Gastroesophageal sphincter (tissue), 4 donors: Measurements from ENCODE around the gene CASQ1. TPM values are rescaled to one million over a fixed set of nuclear protein-coding genes. Genes with fewer than 3 reads are reported as not detected.

Experiments
- ATAC-seq: fragments of 150-250 bp; one replicate; pipeline ENCODE4 v1.9.1; 2016; ENCODE audit warnings: mild to moderate bottlenecking, moderate library complexity
- H3K27ac ChIP-seq, 4 donors: fragments of 200-600 bp; sonication (generic) in 3 of 4; 1 replicate in 3 of 4; 2 replicates in 1 of 4; pipeline ENCODE4 v1.5.1; 2016 to 2019
- H3K27me3 ChIP-seq: fragments of 200-600 bp; sonication (generic); one replicate; pipeline ENCODE4 v1.5.1; 2019
- H3K36me3 ChIP-seq, 2 donors: fragments of 200-600 bp; sonication (generic); one replicate each; pipeline ENCODE4 v1.5.1; 2019; ENCODE audit warnings: control low read depth in 1 of 2
- H3K4me1 ChIP-seq, 3 donors: fragments of 200-600 bp; sonication (generic); 1 replicate in 2 of 3; 2 replicates in 1 of 3; pipeline ENCODE4 v1.5.1; 2016 to 2019; ENCODE audit warnings: control low read depth in 2 of 3
- H3K4me3 ChIP-seq, 2 donors: fragments of 200-600 bp; sonication (generic); one replicate each; pipeline ENCODE4 v1.5.1; 2019; ENCODE audit warnings: mild to moderate bottlenecking in 1 of 2, moderate library complexity in 1 of 2
- H3K9me3 ChIP-seq, 3 donors: fragments of 200-600 bp; sonication (generic); one replicate each; pipeline ENCODE4 v1.5.1; 2017 to 2019; ENCODE audit warnings: control low read depth in 2 of 3
- EP300 ChIP-seq: sonication (generic); formaldehyde crosslinking; IDR thresholded peaks from one replicate; pipeline ENCODE4 v1.6.1; 2017; ENCODE audit warnings: antibody characterized with exemption, mild to moderate bottlenecking
- POLR2A ChIP-seq, 2 donors: fragments of 450-650 bp; IDR thresholded peaks; one replicate each; pipeline ENCODE4 v1.6.1; 2017; ENCODE audit warnings: antibody characterized with exemption in 2 of 2, mild to moderate bottlenecking in 2 of 2, moderate library complexity in 1 of 2
- POLR2AphosphoS5 ChIP-seq: sonication (generic); formaldehyde crosslinking; IDR thresholded peaks from one replicate; pipeline ENCODE4 v1.6.1; 2017; ENCODE audit warnings: antibody characterized with exemption
- WGBS, 2 donors: methylation state at CpG; one replicate each; pipeline ENCODE4 v1.1.5; 2018; ENCODE audit warnings: low coverage in 1 of 2; 5-methylcytosine and 5-hydroxymethylcytosine counted together
- total RNA-seq, 4 donors: library from RNA; depleted of rRNA; stranded (reverse); fragments of >200 nt; gene quantifications; one replicate each; pipeline ENCODE4 v1.1.0, GENCODE V29; 2016
- TF ChIP-seq, protein P1 (sequence below), 4 experiments: fragments of 200-600 bp in 2 of 4; fragments of 450-650 bp in 2 of 4; sonication (generic) in 1 of 4; IDR thresholded peaks; one replicate each; pipeline ENCODE4 v1.5.1; 2017 to 2019; ENCODE audit warnings: antibody characterized with exemption in 4 of 4, mild to moderate bottlenecking in 2 of 4, moderate library complexity in 2 of 4

The CASQ1 gene
- total RNA-seq, 4 donors from 2014 or later = 1.3 to 8.8 (median 2.2) TPM

DNA sequence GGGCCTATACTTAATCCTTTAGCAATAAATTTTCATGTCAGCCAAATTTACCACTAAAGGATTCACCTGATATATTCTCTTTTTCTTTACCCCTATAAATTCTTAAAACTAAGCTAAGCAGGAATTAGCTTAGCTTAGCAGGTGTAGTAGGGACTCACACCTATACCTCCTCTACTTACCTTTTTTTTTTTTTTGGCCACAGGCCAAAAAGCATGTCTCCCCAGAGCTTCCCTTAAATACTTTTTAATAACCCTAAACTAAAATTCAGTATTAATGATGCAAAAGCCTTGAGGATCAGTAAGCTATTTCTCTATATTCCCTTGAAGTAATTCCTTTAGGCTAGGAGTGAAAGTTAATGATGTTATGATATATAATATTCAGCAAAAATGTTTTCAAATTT lies 38.1 kb downstream of the CASQ1 start:
- no peak for TF ChIP-seq POLR2AphosphoS5
- TF ChIP-seq EP300 = no peak
- TF ChIP-seq, protein P1, sequence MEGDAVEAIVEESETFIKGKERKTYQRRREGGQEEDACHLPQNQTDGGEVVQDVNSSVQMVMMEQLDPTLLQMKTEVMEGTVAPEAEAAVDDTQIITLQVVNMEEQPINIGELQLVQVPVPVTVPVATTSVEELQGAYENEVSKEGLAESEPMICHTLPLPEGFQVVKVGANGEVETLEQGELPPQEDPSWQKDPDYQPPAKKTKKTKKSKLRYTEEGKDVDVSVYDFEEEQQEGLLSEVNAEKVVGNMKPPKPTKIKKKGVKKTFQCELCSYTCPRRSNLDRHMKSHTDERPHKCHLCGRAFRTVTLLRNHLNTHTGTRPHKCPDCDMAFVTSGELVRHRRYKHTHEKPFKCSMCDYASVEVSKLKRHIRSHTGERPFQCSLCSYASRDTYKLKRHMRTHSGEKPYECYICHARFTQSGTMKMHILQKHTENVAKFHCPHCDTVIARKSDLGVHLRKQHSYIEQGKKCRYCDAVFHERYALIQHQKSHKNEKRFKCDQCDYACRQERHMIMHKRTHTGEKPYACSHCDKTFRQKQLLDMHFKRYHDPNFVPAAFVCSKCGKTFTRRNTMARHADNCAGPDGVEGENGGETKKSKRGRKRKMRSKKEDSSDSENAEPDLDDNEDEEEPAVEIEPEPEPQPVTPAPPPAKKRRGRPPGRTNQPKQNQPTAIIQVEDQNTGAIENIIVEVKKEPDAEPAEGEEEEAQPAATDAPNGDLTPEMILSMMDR (IDR thresholded peaks at IDR 0.05) = no peak
- no peak for TF ChIP-seq POLR2A (IDR thresholded peaks at IDR 0.05)
- Histone ChIP-seq H3K9me3 (no peaks in the 10 kb centered on the region), H3K4me3 (no peak overlapping the region), H3K36me3 (peaks cover 16 to 100% of the 10 kb centered on the region in 2 donors), H3K27me3 (no peaks in the 10 kb centered on the region), H3K4me1 (no peaks in the 10 kb centered on the region), H3K27ac (no peak overlapping the region)
- ATAC-seq = no peak

DNA sequence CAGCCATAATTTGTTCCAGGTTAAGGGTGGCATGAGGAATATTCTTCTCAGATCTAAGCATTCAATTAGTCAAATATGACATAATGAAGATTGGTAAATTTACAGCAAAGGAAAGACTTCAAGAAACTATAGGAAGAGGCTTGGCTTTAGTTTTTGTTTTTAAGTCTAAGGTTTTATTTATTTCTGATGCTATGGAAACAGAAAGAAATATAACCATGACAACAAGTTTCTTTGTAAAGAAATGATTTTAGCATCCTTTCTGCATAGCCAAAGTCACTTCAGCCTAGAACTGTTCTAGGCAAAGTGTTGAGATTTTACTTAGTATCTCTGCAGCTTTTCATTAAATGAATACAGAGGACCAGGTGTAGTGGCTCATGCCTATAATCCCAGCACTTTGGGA lies 42.5 kb downstream of the CASQ1 start:
- Histone ChIP-seq H3K36me3 (peaks cover 13 to 96% of the 10 kb centered on the region in 2 donors), H3K4me1 (peaks cover 0 to 7% (median 0%) of the 10 kb centered on the region in 3 donors), H3K9me3 (no peaks in the 10 kb centered on the region), H3K27me3 (no peaks in the 10 kb centered on the region), H3K27ac (no peak overlapping the region), H3K4me3 (no peak overlapping the region)
- no peak for ATAC-seq
- TF ChIP-seq EP300 (no peak), POLR2A (IDR thresholded peaks at IDR 0.05) (no peak), POLR2AphosphoS5 (no peak)
- TF ChIP-seq, protein P1 (IDR thresholded peaks at IDR 0.05) = no peak

DNA sequence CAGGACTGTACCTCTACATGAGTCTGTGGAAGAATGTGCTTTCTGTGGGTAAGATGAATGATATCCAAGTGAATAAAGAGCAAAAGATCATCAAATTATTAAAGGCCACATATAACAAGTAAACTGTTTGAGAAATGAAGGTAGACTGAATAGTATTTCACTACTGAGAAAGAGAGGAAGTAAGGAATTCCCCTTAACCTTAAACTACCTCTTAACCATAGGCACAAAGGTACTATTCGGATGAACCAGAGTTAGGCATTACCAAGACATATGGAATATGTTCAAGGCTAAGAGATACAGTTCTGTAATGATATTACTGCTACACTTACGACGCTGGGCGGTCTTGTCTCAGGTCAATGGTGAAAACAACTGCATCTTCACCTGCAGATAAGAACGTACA lies 46.4 kb downstream of the CASQ1 start:
- WGBS, 2 donors = 83% methylated on average over 5 of the region's 5 CpGs
- H3K27me3 ChIP-seq = no peaks in the 10 kb centered on the region
- H3K27ac ChIP-seq = no peak overlapping the region
- peaks cover 0 to 7% (median 0%) of the 10 kb centered on the region in 3 donors for H3K4me1 ChIP-seq
- H3K36me3 ChIP-seq = peaks cover 15 to 96% of the 10 kb centered on the region in 2 donors
- no peaks in the 10 kb centered on the region for H3K9me3 ChIP-seq
- H3K4me3 ChIP-seq = no peak overlapping the region
- TF ChIP-seq POLR2A (IDR thresholded peaks at IDR 0.05) (no peak), EP300 (no peak), POLR2AphosphoS5 (no peak)
- TF ChIP-seq, protein P1 (IDR thresholded peaks at IDR 0.05) = no peak
- no peak for ATAC-seq

DNA sequence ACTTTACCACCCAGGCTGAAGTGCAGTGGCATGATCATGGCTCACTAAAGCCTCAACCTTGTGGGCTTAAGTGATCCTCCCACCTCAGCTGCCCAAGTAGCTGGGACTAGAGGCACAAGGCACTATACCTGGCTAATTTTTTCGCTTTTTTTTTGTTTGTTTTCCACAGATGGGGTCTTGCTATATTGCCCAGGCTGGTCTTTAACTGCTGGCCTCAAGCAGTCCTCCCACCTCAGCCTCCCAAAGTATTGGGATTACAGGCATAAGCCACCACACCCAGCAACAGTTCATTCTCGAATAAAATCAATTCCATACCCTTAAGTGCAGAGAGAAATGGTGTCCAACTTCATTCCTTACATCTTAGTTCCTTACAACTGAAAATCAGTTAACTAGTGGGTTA lies 47.2 kb downstream of the CASQ1 start:
- H3K4me3 ChIP-seq = no peak overlapping the region
- 88 to 93% methylated on average over 2 of the region's 2 CpGs for WGBS, 2 donors
- no peak for ATAC-seq
- H3K27ac ChIP-seq = no peak overlapping the region
- TF ChIP-seq, protein P1 (IDR thresholded peaks at IDR 0.05) = no peak
- TF ChIP-seq EP300 = no peak
- no peak for TF ChIP-seq POLR2A (IDR thresholded peaks at IDR 0.05)
- no peak for TF ChIP-seq POLR2AphosphoS5
- peaks cover 15 to 96% of the 10 kb centered on the region in 2 donors for H3K36me3 ChIP-seq
- peaks cover 0 to 11% (median 0%) of the 10 kb centered on the region in 3 donors for H3K4me1 ChIP-seq
- no peaks in the 10 kb centered on the region for H3K9me3 ChIP-seq
- no peaks in the 10 kb centered on the region for H3K27me3 ChIP-seq

DNA sequence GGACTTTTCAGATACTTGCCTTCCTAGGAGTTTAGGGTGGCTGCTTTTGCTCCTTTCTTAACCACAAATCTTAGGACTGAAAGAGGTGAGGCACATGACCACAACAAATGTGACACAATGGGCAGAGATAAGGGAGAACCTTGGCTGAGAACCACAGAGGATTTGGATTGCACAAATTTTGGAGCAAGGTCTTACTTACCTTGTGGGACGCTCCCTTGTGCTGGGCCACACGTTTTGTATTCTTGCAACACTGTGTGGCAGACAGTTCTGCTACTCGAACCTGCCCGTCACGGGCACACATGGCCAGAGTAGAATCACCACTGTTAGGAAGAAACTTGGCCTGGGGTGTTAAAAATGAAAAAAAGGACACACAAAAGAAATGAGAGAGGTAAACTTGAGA lies 48.0 kb downstream of the CASQ1 start:
- 40 to 76% methylated on average over 1 to 5 of the region's 5 CpGs for WGBS, 2 donors
- no peak for ATAC-seq
- peaks cover 15 to 96% of the 10 kb centered on the region in 2 donors for H3K36me3 ChIP-seq

More for the DNA sequence above, 48.0 kb downstream of the CASQ1 start:
- Histone ChIP-seq H3K4me3 (no peak overlapping the region), H3K9me3 (no peaks in the 10 kb centered on the region), H3K4me1 (peaks cover 0 to 19% (median 0%) of the 10 kb centered on the region in 3 donors), H3K27ac (no peak overlapping the region), H3K27me3 (no peaks in the 10 kb centered on the region)
- TF ChIP-seq EP300 (no peak), POLR2AphosphoS5 (no peak), POLR2A (IDR thresholded peaks at IDR 0.05) (no peak)
- TF ChIP-seq, protein P1 (IDR thresholded peaks at IDR 0.05) = no peak
